Neural cell (in vitro differentiated cells): ENCODE results near the gene GOLGA3. TPM values are rescaled to one million over a fixed set of nuclear protein-coding genes. Genes with fewer than 3 reads are reported as not detected.

ENCODE experiments used
- H2AFZ ChIP-seq: fragments of 200-600, 300-800 bp; sonication (generic), shearing (Covaris generic); 2 replicates; pipeline ENCODE4 v1.6.0; 2014; ENCODE audit warnings: low read depth, mild to moderate bottlenecking, antibody characterized with exemption, low read length, moderate library complexity
- H3F3A ChIP-seq: fragments of 200-600 bp; shearing (Covaris generic); 2 replicates; pipeline ENCODE4 v1.6.1; 2016; ENCODE audit warnings: mild to moderate bottlenecking, moderate library complexity, mixed read lengths, antibody characterized with exemption, low read length; ENCODE audit not compliant: insufficient read depth, poor library complexity, severe bottlenecking
- H3K27ac ChIP-seq: fragments of 200-600, 300-800 bp; sonication (generic), shearing (Covaris generic); 2 replicates; pipeline ENCODE4 v1.5.1; 2014; ENCODE audit warnings: mild to moderate bottlenecking, low read length, moderate library complexity
- H3K27me3 ChIP-seq: fragments of 300-800, 200-600 bp; sonication (generic), shearing (Covaris generic); 2 replicates; pipeline ENCODE4 v1.6.0; 2014; ENCODE audit warnings: mild to moderate bottlenecking, low read depth, low read length, moderate library complexity; ENCODE audit not compliant: insufficient read depth
- H3K36me3 ChIP-seq: fragments of 300-800, 200-600 bp; sonication (generic), shearing (Covaris generic); 2 replicates; pipeline ENCODE4 v1.5.1; 2014; ENCODE audit warnings: mild to moderate bottlenecking, antibody characterized with exemption, low read length, moderate library complexity; ENCODE audit not compliant: insufficient read depth
- H3K4me2 ChIP-seq: fragments of 300-800, 200-600 bp; sonication (generic), shearing (Covaris generic); 2 replicates; pipeline ENCODE4 v1.6.0; 2014; ENCODE audit warnings: mild to moderate bottlenecking, low read length
- H3K4me3 ChIP-seq: fragments of 300-800, 200-600 bp; sonication (generic), shearing (Covaris generic); 2 replicates; pipeline ENCODE4 v1.5.1; 2014; ENCODE audit warnings: mild to moderate bottlenecking, low read length, moderate library complexity
- H3K79me2 ChIP-seq: fragments of 200-600 bp; shearing (Covaris generic); replicated peaks from 2 replicates; pipeline ENCODE4 v1.6.0; 2014; ENCODE audit warnings: mild to moderate bottlenecking, low read length, moderate library complexity; ENCODE audit not compliant: insufficient read depth
- H3K9ac ChIP-seq: fragments of 300-800, 200-600 bp; sonication (generic), shearing (Covaris generic); 2 replicates; pipeline ENCODE4 v1.6.1; 2016; ENCODE audit warnings: mild to moderate bottlenecking, low read length, mixed read lengths
- H3K9me2 ChIP-seq: fragments of 200-600 bp; shearing (Covaris generic); 2 replicates; pipeline ENCODE4 v1.6.1; 2016; ENCODE audit warnings: mild to moderate bottlenecking, low read length, mixed read lengths; ENCODE audit not compliant: insufficient read depth
- H3K9me3 ChIP-seq: fragments of 200-600, 300-800 bp; sonication (generic), shearing (Covaris generic); 2 replicates; pipeline ENCODE4 v1.6.1; 2016; ENCODE audit warnings: mild to moderate bottlenecking, mixed run types, low read length, moderate library complexity, mixed read lengths
- H4K20me1 ChIP-seq: fragments of 200-600 bp; shearing (Covaris generic); 2 replicates; pipeline ENCODE4 v1.6.1; 2016; ENCODE audit warnings: mild to moderate bottlenecking, mixed run types; ENCODE audit not compliant: insufficient read depth
- EP300 ChIP-seq: fragments of 450-650 bp; conservative IDR thresholded peaks from 2 replicates; pipeline ENCODE4 v1.6.1; 2014; ENCODE audit warnings: antibody characterized with exemption, mild to moderate bottlenecking, moderate library complexity; ENCODE audit not compliant: poor library complexity, severe bottlenecking
- EZH2 ChIP-seq: fragments of 200-600, 300-800 bp; shearing (Covaris generic), sonication (generic); IDR thresholded peaks from 2 replicates; pipeline ENCODE4 v1.6.1; 2014; ENCODE audit warnings: antibody characterized with exemption, low read length, borderline replicate concordance, mild to moderate bottlenecking; ENCODE audit not compliant: insufficient read depth, poor library complexity, severe bottlenecking
- MXI1 ChIP-seq: fragments of 450-650 bp; conservative IDR thresholded peaks from 2 replicates; pipeline ENCODE4 v1.6.1; 2014; ENCODE audit warnings: antibody characterized with exemption, mild to moderate bottlenecking; ENCODE audit not compliant: poor library complexity, severe bottlenecking
- POLR2AphosphoS5 ChIP-seq: IDR thresholded peaks from 2 replicates; pipeline ENCODE4 v1.6.1; 2012
- RAD21 ChIP-seq: fragments of 450-650 bp; conservative IDR thresholded peaks from 2 replicates; pipeline ENCODE4 v1.6.1; 2014; ENCODE audit warnings: antibody characterized with exemption, mild to moderate bottlenecking, moderate library complexity
- SMC3 ChIP-seq: fragments of 450-650 bp; conservative IDR thresholded peaks from 2 replicates; pipeline ENCODE4 v1.6.1; 2014; ENCODE audit warnings: antibody characterized with exemption, mild to moderate bottlenecking, moderate library complexity; ENCODE audit not compliant: poor library complexity
- TAF1 ChIP-seq: IDR thresholded peaks from 2 replicates; pipeline ENCODE4 v1.6.1; 2012; ENCODE audit warnings: low read depth
- polyA plus RNA-seq: library from polyadenylated mRNA; depleted of rRNA; stranded (reverse); fragments of >200 nt; gene quantifications from 2 replicates; pipeline ENCODE4 v1.2.3, GENCODE V29; 2014
- TF ChIP-seq, protein P1 (sequence below): IDR thresholded peaks from 2 replicates; pipeline ENCODE4 v1.6.1; 2012; ENCODE audit warnings: borderline replicate concordance
- TF ChIP-seq, protein P2 (sequence below): fragments of 450-650 bp; IDR thresholded peaks from 2 replicates; pipeline ENCODE4 v1.5.1; 2014; ENCODE audit warnings: antibody characterized with exemption, mild to moderate bottlenecking, moderate library complexity; ENCODE audit not compliant: poor library complexity, severe bottlenecking

GOLGA3 gene
- polyA plus RNA-seq, 1 donor from 2014 or later: 16.7 TPM

DNA sequence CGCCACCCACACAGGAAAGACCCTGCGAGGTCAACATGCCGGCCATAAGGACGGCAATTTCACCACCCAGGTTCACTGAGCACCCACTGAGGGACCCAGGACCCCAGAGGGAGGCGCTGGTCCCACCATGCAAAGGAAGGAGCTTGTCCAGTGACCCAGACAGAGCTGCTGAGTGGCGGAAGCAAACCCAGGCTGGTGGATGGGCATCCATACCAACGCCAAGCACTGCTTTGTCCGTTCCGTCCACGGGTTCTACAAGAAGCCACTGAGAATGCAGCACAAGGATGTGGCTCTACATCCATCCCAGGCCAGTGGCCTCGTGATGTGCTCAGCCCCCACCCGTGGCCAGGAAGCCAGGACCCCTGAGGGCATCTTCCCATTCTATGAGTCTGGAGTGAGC, 23.8 kb upstream of the GOLGA3 start:
- TF ChIP-seq MXI1: no peak
- TF ChIP-seq SMC3: no peak
- TF ChIP-seq EZH2: no peak
- TF ChIP-seq RAD21: no peak
- TF ChIP-seq, protein P1, sequence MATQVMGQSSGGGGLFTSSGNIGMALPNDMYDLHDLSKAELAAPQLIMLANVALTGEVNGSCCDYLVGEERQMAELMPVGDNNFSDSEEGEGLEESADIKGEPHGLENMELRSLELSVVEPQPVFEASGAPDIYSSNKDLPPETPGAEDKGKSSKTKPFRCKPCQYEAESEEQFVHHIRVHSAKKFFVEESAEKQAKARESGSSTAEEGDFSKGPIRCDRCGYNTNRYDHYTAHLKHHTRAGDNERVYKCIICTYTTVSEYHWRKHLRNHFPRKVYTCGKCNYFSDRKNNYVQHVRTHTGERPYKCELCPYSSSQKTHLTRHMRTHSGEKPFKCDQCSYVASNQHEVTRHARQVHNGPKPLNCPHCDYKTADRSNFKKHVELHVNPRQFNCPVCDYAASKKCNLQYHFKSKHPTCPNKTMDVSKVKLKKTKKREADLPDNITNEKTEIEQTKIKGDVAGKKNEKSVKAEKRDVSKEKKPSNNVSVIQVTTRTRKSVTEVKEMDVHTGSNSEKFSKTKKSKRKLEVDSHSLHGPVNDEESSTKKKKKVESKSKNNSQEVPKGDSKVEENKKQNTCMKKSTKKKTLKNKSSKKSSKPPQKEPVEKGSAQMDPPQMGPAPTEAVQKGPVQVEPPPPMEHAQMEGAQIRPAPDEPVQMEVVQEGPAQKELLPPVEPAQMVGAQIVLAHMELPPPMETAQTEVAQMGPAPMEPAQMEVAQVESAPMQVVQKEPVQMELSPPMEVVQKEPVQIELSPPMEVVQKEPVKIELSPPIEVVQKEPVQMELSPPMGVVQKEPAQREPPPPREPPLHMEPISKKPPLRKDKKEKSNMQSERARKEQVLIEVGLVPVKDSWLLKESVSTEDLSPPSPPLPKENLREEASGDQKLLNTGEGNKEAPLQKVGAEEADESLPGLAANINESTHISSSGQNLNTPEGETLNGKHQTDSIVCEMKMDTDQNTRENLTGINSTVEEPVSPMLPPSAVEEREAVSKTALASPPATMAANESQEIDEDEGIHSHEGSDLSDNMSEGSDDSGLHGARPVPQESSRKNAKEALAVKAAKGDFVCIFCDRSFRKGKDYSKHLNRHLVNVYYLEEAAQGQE: no peak
- no peak for TF ChIP-seq POLR2AphosphoS5
- TF ChIP-seq TAF1: no peak
- TF ChIP-seq, protein P2, sequence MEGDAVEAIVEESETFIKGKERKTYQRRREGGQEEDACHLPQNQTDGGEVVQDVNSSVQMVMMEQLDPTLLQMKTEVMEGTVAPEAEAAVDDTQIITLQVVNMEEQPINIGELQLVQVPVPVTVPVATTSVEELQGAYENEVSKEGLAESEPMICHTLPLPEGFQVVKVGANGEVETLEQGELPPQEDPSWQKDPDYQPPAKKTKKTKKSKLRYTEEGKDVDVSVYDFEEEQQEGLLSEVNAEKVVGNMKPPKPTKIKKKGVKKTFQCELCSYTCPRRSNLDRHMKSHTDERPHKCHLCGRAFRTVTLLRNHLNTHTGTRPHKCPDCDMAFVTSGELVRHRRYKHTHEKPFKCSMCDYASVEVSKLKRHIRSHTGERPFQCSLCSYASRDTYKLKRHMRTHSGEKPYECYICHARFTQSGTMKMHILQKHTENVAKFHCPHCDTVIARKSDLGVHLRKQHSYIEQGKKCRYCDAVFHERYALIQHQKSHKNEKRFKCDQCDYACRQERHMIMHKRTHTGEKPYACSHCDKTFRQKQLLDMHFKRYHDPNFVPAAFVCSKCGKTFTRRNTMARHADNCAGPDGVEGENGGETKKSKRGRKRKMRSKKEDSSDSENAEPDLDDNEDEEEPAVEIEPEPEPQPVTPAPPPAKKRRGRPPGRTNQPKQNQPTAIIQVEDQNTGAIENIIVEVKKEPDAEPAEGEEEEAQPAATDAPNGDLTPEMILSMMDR: no peak
- no peak for TF ChIP-seq EP300
- H3K36me3 ChIP-seq: peaks cover 6% of the 10 kb centered on the region

DNA sequence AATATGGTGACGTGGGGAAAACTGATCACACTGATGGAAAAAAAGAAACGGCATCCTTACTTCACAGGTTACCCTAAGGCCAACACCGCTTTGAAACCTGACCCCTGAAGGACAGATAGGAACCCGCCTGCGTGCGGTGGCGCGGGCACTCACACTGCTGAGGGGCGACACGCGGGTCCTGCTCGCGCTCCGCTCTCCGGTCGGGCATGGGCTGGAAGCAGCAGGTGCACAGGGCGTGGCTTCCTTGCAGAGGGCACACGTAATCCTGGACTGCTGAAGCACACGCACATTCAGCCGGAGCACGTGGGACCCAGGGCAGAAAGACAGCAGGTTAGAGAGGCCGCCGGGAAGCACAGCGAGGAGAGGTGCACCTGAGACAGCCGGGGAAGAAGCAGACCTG, 22.8 kb upstream of the GOLGA3 start:
- H3K27ac ChIP-seq: no peak overlapping the region
- no peaks in the 10 kb centered on the region for H3K79me2 ChIP-seq
- H3K9me2 ChIP-seq: no peaks in the 10 kb centered on the region
- H3K27me3 ChIP-seq: no peaks in the 10 kb centered on the region
- H3K9me3 ChIP-seq: no peaks in the 10 kb centered on the region
- no peak overlapping the region for H3K4me2 ChIP-seq
- H3K4me3 ChIP-seq: no peak overlapping the region
- TF ChIP-seq RAD21 (no peak), MXI1 (no peak), TAF1 (no peak), EP300 (no peak), EZH2 (no peak), SMC3 (no peak), POLR2AphosphoS5 (no peak)
- TF ChIP-seq, protein P1: no peak
- TF ChIP-seq, protein P2: no peak
- H2AFZ ChIP-seq: no peak overlapping the region
- no peaks in the 10 kb centered on the region for H4K20me1 ChIP-seq
- peaks cover 6% of the 10 kb centered on the region for H3K36me3 ChIP-seq
- H3F3A ChIP-seq: no peaks in the 10 kb centered on the region
- no peak overlapping the region for H3K9ac ChIP-seq

More for the DNA sequence above, 23.8 kb upstream of the GOLGA3 start:
- no peaks in the 10 kb centered on the region for H3K9me2 ChIP-seq
- H2AFZ ChIP-seq: no peak overlapping the region
- no peaks in the 10 kb centered on the region for H4K20me1 ChIP-seq
- H3K9me3 ChIP-seq: no peaks in the 10 kb centered on the region
- no peak overlapping the region for H3K9ac ChIP-seq
- H3K27ac ChIP-seq: no peak overlapping the region
- H3F3A ChIP-seq: no peaks in the 10 kb centered on the region
- no peaks in the 10 kb centered on the region for H3K27me3 ChIP-seq
- no peak overlapping the region for H3K4me2 ChIP-seq
- no peaks in the 10 kb centered on the region for H3K79me2 ChIP-seq
- H3K4me3 ChIP-seq: no peak overlapping the region
